HepG2 (cell line): ENCODE data around the gene GBP4. TPM values are rescaled to one million over a fixed set of nuclear protein-coding genes. Genes with fewer than 3 reads are reported as not detected.

Experiments used
- ATAC-seq: fragments of 200-7000 bp; cut with Tn5 transposase; 3 replicates; pipeline ENCODE4 v1.9.1; 2020; ENCODE audit warnings: mild to moderate bottlenecking, moderate library complexity
- BruUV-seq: library from RNA; stranded (reverse); fragments of 400-500 nt; replicated peaks from 2 replicates; lab custom pipeline; 2021; lab: Mats Ljungman, UMichigan
- CTCF ChIA-PET: fragments of 300-600 bp; formaldehyde crosslinking; extraction: SDS; loops from one replicate; lab custom pipeline; 2021; ENCODE audit warnings: low total read pairs, inconsistent platforms, low intra/inter-chr PET ratio; lab: Yijun Ruan, JAX
- POLR2A ChIA-PET: fragments of 350-600 bp; sonication (Branson Sonifier 250); formaldehyde crosslinking; loops from one replicate; lab custom pipeline; 2020; ENCODE audit warnings: antibody characterized with exemption, inconsistent platforms; lab: Yijun Ruan, JAX
- DNase-seq: peaks from one replicate; pipeline ENCODE4 v3.0.0-alpha.2; 2015; ENCODE audit warnings: low spot score
- FAIRE-seq: peaks from 3 replicates; lab custom pipeline; 2011; peaks lifted over from hg19 to GRCh38; lab: Jason Lieb, UNC
- H2AFZ ChIP-seq: one replicate; pipeline ENCODE4 v1.6.1; 2011; ENCODE audit warnings: low read length, inconsistent platforms
- H3K27ac ChIP-seq: fragments of 300-600 bp; 3 replicates; pipeline ENCODE4 v1.8.0; 2011; ENCODE audit warnings: mixed run types, mild to moderate bottlenecking, mixed read lengths, low read length, inconsistent platforms; ENCODE audit not compliant: insufficient read depth; ENCODE audit errors: extremely low read length
- H3K27me3 ChIP-seq, 2 experiments: fragments of 200-600 bp in 1 of 2; 2 replicates in 1 of 2; 3 replicates in 1 of 2; pipeline versions ENCODE4 v1.6.0 to v1.8.0; 2011; ENCODE audit warnings: low read length in 2 of 2, mild to moderate bottlenecking in 2 of 2, moderate library complexity in 2 of 2, inconsistent platforms in 1 of 2; ENCODE audit not compliant: insufficient read depth in 2 of 2, control insufficient read depth in 1 of 2
- H3K36me3 ChIP-seq, 2 experiments: fragments of 200-600 bp in 1 of 2; replicated peaks in 1 of 2; 2 replicates in 1 of 2; 3 replicates in 1 of 2; pipeline versions ENCODE4 v1.5.1 to v1.8.0; 2011; ENCODE audit warnings: low read length in 2 of 2, inconsistent platforms in 1 of 2; ENCODE audit not compliant: insufficient read depth in 2 of 2, control insufficient read depth in 1 of 2
- H3K4me1 ChIP-seq: 2 replicates; pipeline ENCODE4 v1.5.1; 2012; ENCODE audit warnings: low read length, inconsistent platforms; ENCODE audit not compliant: insufficient read depth
- H3K4me2 ChIP-seq: 2 replicates; pipeline ENCODE4 v1.6.0; 2011; ENCODE audit warnings: low read depth, low read length, inconsistent platforms
- H3K4me3 ChIP-seq, 3 experiments: fragments of 200-600 bp in 1 of 3; sonication (generic), shearing (Covaris generic) in 1 of 3; replicated peaks in 1 of 3; 2 replicates each; pipeline ENCODE4 v1.5.1; 2011 to 2016; ENCODE audit warnings: low read length in 3 of 3, inconsistent platforms in 2 of 3, low read depth in 2 of 3, mild to moderate bottlenecking in 2 of 3, control low read depth in 1 of 3, mixed read lengths in 1 of 3; ENCODE audit not compliant: insufficient read depth in 1 of 3
- H3K79me2 ChIP-seq: one replicate; pipeline ENCODE4 v1.6.1; 2011; ENCODE audit warnings: low read length, inconsistent platforms; ENCODE audit not compliant: insufficient read depth
- H3K9ac ChIP-seq: 2 replicates; pipeline ENCODE4 v1.6.0; 2011; ENCODE audit warnings: mild to moderate bottlenecking, low read depth, low read length, inconsistent platforms; ENCODE audit not compliant: insufficient read depth
- H3K9me3 ChIP-seq: 2 replicates; pipeline ENCODE4 v1.5.1; 2012; ENCODE audit warnings: mild to moderate bottlenecking, low read length
- H4K20me1 ChIP-seq: 2 replicates; pipeline ENCODE4 v1.6.0; 2011; ENCODE audit warnings: inconsistent platforms, mild to moderate bottlenecking, low read length, moderate library complexity; ENCODE audit not compliant: insufficient read depth
- CC2D1A ChIP-seq: sonication (generic); formaldehyde crosslinking; IDR thresholded peaks from 2 replicates; pipeline ENCODE4 v1.8.1; 2023; ENCODE audit warnings: mild to moderate bottlenecking, missing genetic modification reagents
- FOXK2 ChIP-seq: fragments of 450-650 bp; IDR thresholded peaks from 2 replicates; pipeline ENCODE4 v1.6.1; 2016
- KAT7 ChIP-seq: IDR thresholded peaks from 2 replicates; pipeline ENCODE4 v1.6.1; 2018; ENCODE audit warnings: borderline replicate concordance, missing compliant biosample characterization
- PLRG1 ChIP-seq: fragments of 450-650 bp; conservative IDR thresholded peaks from 2 replicates; pipeline ENCODE4 v1.6.1; 2016
- SMAD3 ChIP-seq: sonication (generic); formaldehyde crosslinking; IDR thresholded peaks from 2 replicates; pipeline ENCODE4 v1.4.0; 2020; ENCODE audit warnings: missing genetic modification reagents
- ZBTB40 ChIP-seq, 2 experiments: fragments of 450-650 bp in 1 of 2; sonication (generic) in 1 of 2; formaldehyde crosslinking in 1 of 2; IDR thresholded peaks; 2 replicates each; pipeline versions ENCODE4 v1.6.1 to v1.8.0; 2016 to 2022; ENCODE audit warnings: antibody characterized with exemption in 1 of 2, mild to moderate bottlenecking in 1 of 2, missing genetic modification reagents in 1 of 2
- ZBTB42 ChIP-seq: sonication (generic); formaldehyde crosslinking; IDR thresholded peaks from 2 replicates; pipeline ENCODE4 v1.5.0; 2020; ENCODE audit warnings: mild to moderate bottlenecking, missing genetic modification reagents
- ZNF224 ChIP-seq: sonication (generic); formaldehyde crosslinking; IDR thresholded peaks from 2 replicates; pipeline ENCODE4 v1.5.0; 2020; ENCODE audit warnings: mild to moderate bottlenecking, missing genetic modification reagents
- ZNF326 ChIP-seq: sonication (generic); formaldehyde crosslinking; IDR thresholded peaks from 2 replicates; pipeline ENCODE4 v1.4.0; 2020; ENCODE audit warnings: missing genetic modification reagents, borderline replicate concordance
- WGBS: methylation state at CpG from one replicate; pipeline ENCODE4 v1.1.6; 2017; ENCODE audit warnings: low lambda C conversion rate; 5-methylcytosine and 5-hydroxymethylcytosine counted together
- in situ Hi-C: cut with HindIII; loops from 2 replicates; pipeline ENCODE4 v1.10.0; 2017; ENCODE audit warnings: low pct_unique_long_range_greater_than_20kb; ENCODE audit not compliant: extremely low pct_ligation_motif_present
- intact Hi-C: fragments of 100-400 bp; cut with micrococcal nuclease; formaldehyde crosslinking; loops from one replicate; pipeline ENCODE4 v1.10.0; 2022; ENCODE audit not compliant: unreplicated experiment
- polyA plus RNA-seq, 8 experiments: library from polyadenylated mRNA; depleted of rRNA in 3 of 8; stranded (reverse) in 7 of 8; unstranded in 1 of 8; fragments of >200 nt; fragmentation: Illumina TruSeq in 4 of 8; extraction: Trizol in 4 of 8; gene quantifications; 2 replicates each; pipeline versions ENCODE4 v1.2.1 to v1.2.3, GENCODE V29; 2011 to 2016; ENCODE audit warnings: low read depth in 4 of 8, missing spikeins in 1 of 8, mixed read lengths in 1 of 8; ENCODE audit not compliant: insufficient read depth in 1 of 8
- total RNA-seq, 5 experiments: library from RNA; depleted of rRNA; stranded (reverse); fragments of >200 nt; fragmentation: Illumina TruSeq; extraction: Trizol; gene quantifications; 2 replicates each; pipeline ENCODE4 v1.2.3, GENCODE V29; 2016; ENCODE audit warnings: low read depth in 1 of 5

Gene GBP4
- total and polyA plus RNA-seq, 2 of the 13 experiments (the other 11 are each of a cell fraction or from before 2014, with no cell fraction given), result not detected

- 10% methylated on average over 1 of the region's 1 CpG for WGBS
- CTCF ChIA-PET, result no interaction called here
- no peaks in the 10 kb centered on the region for H3K4me1 ChIP-seq
- DNase-seq (no peak), FAIRE-seq (no peak)
- H3K27ac ChIP-seq, result no peak overlapping the region
- no TSS peak for BruUV-seq
- no peak overlapping the region for H3K4me3 ChIP-seq
- no peaks in the 10 kb centered on the region for H3K36me3 ChIP-seq
- peaks cover 17% of the 10 kb centered on the region for H3K9me3 ChIP-seq
- H3K79me2 ChIP-seq, result no peaks in the 10 kb centered on the region
- H2AFZ ChIP-seq, result no peak overlapping the region
- no peaks in the 10 kb centered on the region for H4K20me1 ChIP-seq
- TF ChIP-seq SMAD3 (CRISPR knock-in tag), result no peak
- TF ChIP-seq, all 625 proteins: peak for 0
- in situ Hi-C loops, result no loop called here
- intact Hi-C loops, result no loop called here
- no peak for ATAC-seq
- POLR2A ChIA-PET, result no interaction called here
- H3K9ac ChIP-seq, result no peak overlapping the region
- no peak overlapping the region for H3K4me2 ChIP-seq
- H3K27me3 ChIP-seq, result peaks cover 0 to 8% of the 10 kb centered on the region in 2 experiments; a peak in 3 of 5 replicates
Observed at GRCh38 chr1:89203166-89203565, 4.4 kb upstream of the GBP4 start.

- ATAC-seq (no peak), DNase-seq (no peak), FAIRE-seq (no peak)
- WGBS, result 4% methylated on average over 4 of the region's 4 CpGs
- Histone ChIP-seq H3K27me3 (peaks cover 0 to 12% of the 10 kb centered on the region in 2 experiments; a peak in 2 of 5 replicates), H3K27ac (no peak overlapping the region), H2AFZ (no peak overlapping the region), H3K4me2 (no peak overlapping the region), H3K9ac (no peak overlapping the region), H3K4me3 (no peak overlapping the region), H3K9me3 (peaks cover 17% of the 10 kb centered on the region), H4K20me1 (no peaks in the 10 kb centered on the region), H3K36me3 (no peaks in the 10 kb centered on the region), H3K4me1 (no peaks in the 10 kb centered on the region), H3K79me2 (no peaks in the 10 kb centered on the region)
- in situ Hi-C loops (no loop called here), intact Hi-C loops (no loop called here)
- ChIA-PET POLR2A (no interaction called here), CTCF (no interaction called here)
- no TSS peak for BruUV-seq
- TF ChIP-seq FOXK2 (no peak), PLRG1 (no peak), ZNF224 (CRISPR knock-in tag) (no peak), ZBTB40 (IDR thresholded peaks at IDR 0.05) (no peak), ZBTB40 (CRISPR knock-in tag; IDR thresholded peaks at IDR 0.05) (no peak), KAT7 (CRISPR knock-in tag) (no peak), ZNF326 (no peak), CC2D1A (CRISPR knock-in tag) (no peak), ZBTB42 (CRISPR knock-in tag) (no peak)
Observed at GRCh38 chr1:89201106-89201794, 2.5 kb upstream of the GBP4 start.
